Measurements from ENCODE around the gene SLC9B1. TPM values are rescaled to one million over a fixed set of nuclear protein-coding genes. Genes with fewer than 3 reads are reported as not detected.
"Not testable (repeated sequence)": the region's sequence is repeated elsewhere in the genome, so short reads cannot be mapped to it uniquely, and the experiment has no call there.

SLC9B1 gene
- total and polyA plus RNA-seq, 12 donors, result 0.07 to 1.4 (median 0.66) TPM; not detected in 3

GRCh38 chr4:102868153-102868780 is 151.2 kb downstream of the SLC9B1 start:
- Histone ChIP-seq H3K4me1 (peaks cover 0 to 51% (median 19%) of the 10 kb centered on the region in 9 donors), H3K9me3 (no peaks in the 10 kb centered on the region), H3K4me3 (peak overlapping the region; percentile 49 to 82 (median 71)), H3K27me3 (no peaks in the 10 kb centered on the region), H3K27ac (peak overlapping the region; percentile 82 to 97 (median 92)), H3K36me3 (no peaks in the 10 kb centered on the region)
- DNase-seq (peak in 1 of 2 donors; percentile 23), ATAC-seq (peak; percentile 44 to 70 (median 62))
- 8 to 14% methylated on average over 23 of the region's 23 CpGs for WGBS, 2 donors
- intact Hi-C loops (cut with DNase I), result loop anchor here in 9 of 10 donors (1.0 to 10.0 kb wide), 10 partner anchors 36 to 363 kb away; partner anchors contain the start of genes UBE2D3 (in 6 of the 9), SLC9B1 (in 4 of the 9), MANBA (in 1 of the 9) and NFKB1 (in 1 of the 9)
- TF ChIP-seq, protein P1, sequence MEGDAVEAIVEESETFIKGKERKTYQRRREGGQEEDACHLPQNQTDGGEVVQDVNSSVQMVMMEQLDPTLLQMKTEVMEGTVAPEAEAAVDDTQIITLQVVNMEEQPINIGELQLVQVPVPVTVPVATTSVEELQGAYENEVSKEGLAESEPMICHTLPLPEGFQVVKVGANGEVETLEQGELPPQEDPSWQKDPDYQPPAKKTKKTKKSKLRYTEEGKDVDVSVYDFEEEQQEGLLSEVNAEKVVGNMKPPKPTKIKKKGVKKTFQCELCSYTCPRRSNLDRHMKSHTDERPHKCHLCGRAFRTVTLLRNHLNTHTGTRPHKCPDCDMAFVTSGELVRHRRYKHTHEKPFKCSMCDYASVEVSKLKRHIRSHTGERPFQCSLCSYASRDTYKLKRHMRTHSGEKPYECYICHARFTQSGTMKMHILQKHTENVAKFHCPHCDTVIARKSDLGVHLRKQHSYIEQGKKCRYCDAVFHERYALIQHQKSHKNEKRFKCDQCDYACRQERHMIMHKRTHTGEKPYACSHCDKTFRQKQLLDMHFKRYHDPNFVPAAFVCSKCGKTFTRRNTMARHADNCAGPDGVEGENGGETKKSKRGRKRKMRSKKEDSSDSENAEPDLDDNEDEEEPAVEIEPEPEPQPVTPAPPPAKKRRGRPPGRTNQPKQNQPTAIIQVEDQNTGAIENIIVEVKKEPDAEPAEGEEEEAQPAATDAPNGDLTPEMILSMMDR (IDR thresholded peaks at IDR 0.05), result no peak

GRCh38 chr4:102867278-102868152 is 152.0 kb downstream of the SLC9B1 start:
- Histone ChIP-seq H3K4me1 (peaks cover 0 to 58% (median 19%) of the 10 kb centered on the region in 9 donors), H3K9me3 (no peaks in the 10 kb centered on the region), H3K4me3 (peak overlapping the region; percentile 49 to 82 (median 71)), H3K36me3 (no peaks in the 10 kb centered on the region), H3K27ac (peak overlapping the region in 9 of 10 donors; percentile 90 to 97 (median 93)), H3K27me3 (no peaks in the 10 kb centered on the region)
- TF ChIP-seq, protein P1 (IDR thresholded peaks at IDR 0.05), result no peak
- intact Hi-C loops (cut with DNase I), result loop anchor here in 9 of 10 donors (1.0 to 10.0 kb wide), 10 partner anchors 35 to 363 kb away; partner anchors contain the start of genes UBE2D3 (in 6 of the 9), SLC9B1 (in 4 of the 9), MANBA (in 1 of the 9) and NFKB1 (in 1 of the 9)
- ATAC-seq, result no peak
- no peak for DNase-seq
- 85 to 90% methylated on average over 11 to 12 of the region's 12 CpGs for WGBS, 2 donors

- not testable (repeated sequence) for DNase-seq, H3K4me3 ChIP-seq, ATAC-seq, H3K36me3 ChIP-seq, H3K27ac ChIP-seq, H3K27me3 ChIP-seq, H3K9me3 ChIP-seq
- WGBS, 2 donors, result 99% methylated on average over 5 of the region's 5 CpGs
- H3K4me1 ChIP-seq, result peaks cover 0 to 45% (median 18%) of the 10 kb centered on the region in 9 donors
- intact Hi-C loops (cut with DNase I), result loop anchor here in 7 of 10 donors (5.0 to 10.0 kb wide), 7 partner anchors 33 to 361 kb away; partner anchors contain the start of genes SLC9B1 (in 4 of the 7), UBE2D3 (in 2 of the 7), MANBA (in 1 of the 7) and NFKB1 (in 1 of the 7)
These were observed 154.2 kb downstream of the SLC9B1 start for GRCh38 chr4:102865327-102865726.

- no peak overlapping the region for H3K4me3 ChIP-seq
- 96 to 100% methylated on average over 1 of the region's 1 CpG for WGBS, 2 donors
- DNase-seq (no peak), ATAC-seq (no peak)
- H3K4me1 ChIP-seq, result peaks cover 0 to 31% (median 4%) of the 10 kb centered on the region in 9 donors
- intact Hi-C loops (cut with DNase I), result loop anchor here in 3 of 10 donors (10.0 kb wide), 2 partner anchors 152 to 358 kb away; partner anchors contain the start of genes SLC9B1 (in 3 of the 3) and NFKB1 (in 1 of the 3)
- no peaks in the 10 kb centered on the region for H3K27me3 ChIP-seq
- no peaks in the 10 kb centered on the region for H3K36me3 ChIP-seq
- peaks cover 0 to 25% (median 11%) of the 10 kb centered on the region in 11 donors for H3K9me3 ChIP-seq
- peak overlapping the region in 1 of 10 donors; percentile 69 for H3K27ac ChIP-seq
- TF ChIP-seq, protein P1 (IDR thresholded peaks at IDR 0.05), result no peak
These were observed 156.8 kb downstream of the SLC9B1 start for GRCh38 chr4:102862747-102863146.

All from heart right ventricle (tissue), 16 donors.